K562 (cell line): ENCODE measurements around the gene SLC29A4. TPM values are rescaled to one million over a fixed set of nuclear protein-coding genes. Genes with fewer than 3 reads are reported as not detected.

ENCODE experiments used
- ATAC-seq: fragments of 200-7000 bp; cut with Tn5 transposase; 3 replicates; pipeline ENCODE4 v1.9.1; 2020; ENCODE audit warnings: moderate library complexity
- BruUV-seq: library from RNA; stranded (reverse); fragments of 400-500 nt; replicated peaks from 2 replicates; lab custom pipeline; 2021; lab: Mats Ljungman, UMichigan
- CTCF ChIA-PET: fragments of 300-600 bp; formaldehyde crosslinking; extraction: SDS; loops from one replicate; lab custom pipeline; 2021; ENCODE audit warnings: low intra/inter-chr PET ratio; lab: Yijun Ruan, JAX
- POLR2A ChIA-PET: fragments of 300-600, 350-650 bp; sonication (Branson Sonifier 250); formaldehyde crosslinking; extraction: SDS; loops from one replicate; lab custom pipeline; 2021; ENCODE audit warnings: antibody characterized with exemption, inconsistent platforms; lab: Yijun Ruan, JAX
- DNase-seq, 4 experiments: peaks; one replicate each; pipeline versions ENCODE4 v3.0.0 to v3.0.0-alpha.2; 2011 to 2018; ENCODE audit warnings: low spot score in 3 of 4, mixed read lengths in 3 of 4; ENCODE audit errors: extremely low read depth in 1 of 4
- FAIRE-seq: peaks from 2 replicates; lab custom pipeline; 2011; peaks lifted over from hg19 to GRCh38; lab: Jason Lieb, UNC
- H2AFZ ChIP-seq: 2 replicates; pipeline ENCODE4 v1.6.0; 2011; ENCODE audit warnings: low read depth, low read length, control low read depth, inconsistent platforms
- H3K27ac ChIP-seq: fragments of 200-600 bp; 3 replicates; pipeline ENCODE4 v1.8.0; 2011; ENCODE audit warnings: low read depth, mild to moderate bottlenecking, control low read depth, inconsistent platforms, low read length, moderate library complexity, mixed read lengths; ENCODE audit errors: extremely low read depth
- H3K27me3 ChIP-seq, 2 experiments: fragments of 300-600 bp in 1 of 2; 2 replicates in 1 of 2; 3 replicates in 1 of 2; pipeline versions ENCODE4 v1.6.0 to v1.8.0; 2011; ENCODE audit warnings: inconsistent platforms in 2 of 2, low read length in 2 of 2, mild to moderate bottlenecking in 1 of 2, mixed read lengths in 1 of 2, moderate library complexity in 1 of 2; ENCODE audit not compliant: control insufficient read depth in 2 of 2, insufficient read depth in 2 of 2
- H3K36me3 ChIP-seq: fragments of 300-600 bp; 3 replicates; pipeline ENCODE4 v1.8.0; 2011; ENCODE audit warnings: mild to moderate bottlenecking, low read length, inconsistent platforms; ENCODE audit not compliant: control insufficient read depth, insufficient read depth
- H3K4me1 ChIP-seq, 2 experiments: fragments of 200-600 bp in 1 of 2; replicated peaks in 1 of 2; 2 replicates in 1 of 2; 3 replicates in 1 of 2; pipeline versions ENCODE4 v1.5.1 to v1.8.0; 2011; ENCODE audit warnings: inconsistent platforms in 2 of 2, low read length in 2 of 2, mild to moderate bottlenecking in 1 of 2, mixed read lengths in 1 of 2, moderate library complexity in 1 of 2; ENCODE audit not compliant: control insufficient read depth in 2 of 2, insufficient read depth in 2 of 2
- H3K4me2 ChIP-seq: 2 replicates; pipeline ENCODE4 v1.6.1; 2011; ENCODE audit warnings: low read length, control low read depth, inconsistent platforms, mixed read lengths; ENCODE audit not compliant: insufficient read depth
- H3K4me3 ChIP-seq: fragments of 200-600 bp; sonication (generic), shearing (Covaris generic); 2 replicates; pipeline ENCODE4 v1.5.1; 2016; ENCODE audit warnings: control low read depth, inconsistent platforms
- H3K79me2 ChIP-seq: fragments of 200-600 bp; 3 replicates; pipeline ENCODE4 v1.8.0; 2011; ENCODE audit warnings: low read length, inconsistent platforms; ENCODE audit not compliant: control insufficient read depth, insufficient read depth
- H3K9ac ChIP-seq, 2 experiments: 2 replicates each; pipeline versions ENCODE4 v1.6.0 to v1.6.1; 2011; ENCODE audit warnings: low read depth in 2 of 2, low read length in 2 of 2, control low read depth in 1 of 2, inconsistent platforms in 1 of 2, mild to moderate bottlenecking in 1 of 2, mixed read lengths in 1 of 2; ENCODE audit not compliant: insufficient read depth in 1 of 2
- H3K9me1 ChIP-seq: one replicate; pipeline ENCODE4 v1.6.0; 2011; ENCODE audit warnings: inconsistent platforms, mild to moderate bottlenecking, low read length, moderate library complexity; ENCODE audit not compliant: control insufficient read depth, insufficient read depth
- H3K9me3 ChIP-seq: replicated peaks from 2 replicates; pipeline ENCODE4 v1.5.1; 2011; ENCODE audit warnings: low read depth, low read length, inconsistent platforms; ENCODE audit not compliant: control insufficient read depth, insufficient read depth
- H4K20me1 ChIP-seq: replicated peaks from 2 replicates; pipeline ENCODE4 v1.6.1; 2011; ENCODE audit warnings: low read length, inconsistent platforms, mixed read lengths; ENCODE audit not compliant: control insufficient read depth, insufficient read depth
- ATF1 ChIP-seq, 2 experiments: fragments of 450-650 bp in 1 of 2; IDR thresholded peaks; 2 replicates each; pipeline ENCODE4 v1.6.1; 2016; ENCODE audit warnings: missing compliant biosample characterization in 1 of 2, missing genetic modification characterization in 1 of 2
- KDM2B ChIP-seq: fragments of 250-450 bp; sonication (Bioruptor Pico); IDR thresholded peaks from 2 replicates; pipeline ENCODE4 v1.8.0; 2021; ENCODE audit warnings: mild to moderate bottlenecking, moderate library complexity
- MTF1 ChIP-seq: fragments of 250-450 bp; sonication (Bioruptor Pico); IDR thresholded peaks from 2 replicates; pipeline ENCODE4 v1.9.0; 2021; ENCODE audit warnings: moderate library complexity, mild to moderate bottlenecking, inconsistent platforms, borderline replicate concordance
- NCOA1 ChIP-seq: fragments of 450-650 bp; IDR thresholded peaks from 2 replicates; pipeline ENCODE4 v1.6.1; 2016; ENCODE audit warnings: low read depth
- PHTF2 ChIP-seq: fragments of 250-450 bp; sonication (Bioruptor Pico); IDR thresholded peaks from 2 replicates; pipeline ENCODE4 v1.5.0; 2021; ENCODE audit warnings: mild to moderate bottlenecking
- PRMT5 ChIP-seq: sonication (generic); formaldehyde crosslinking; IDR thresholded peaks from 2 replicates; pipeline ENCODE4 v1.5.0; 2020; ENCODE audit warnings: missing genetic modification reagents
- PTBP1 ChIP-seq: fragments of 200-400 bp; formaldehyde crosslinking; IDR thresholded peaks from 2 replicates; pipeline ENCODE4 v1.6.1; 2017; ENCODE audit warnings: low read depth, low read length
- ZNF212 ChIP-seq: fragments of 450-650 bp; formaldehyde crosslinking; IDR thresholded peaks from 2 replicates; pipeline ENCODE4 v1.4.0; 2020; ENCODE audit warnings: mild to moderate bottlenecking
- ZNF282 ChIP-seq: sonication (generic); formaldehyde crosslinking; IDR thresholded peaks from 2 replicates; pipeline ENCODE4 v1.8.1; 2023; ENCODE audit warnings: missing genetic modification reagents
- ZNF444 ChIP-seq: fragments of 250-450 bp; sonication (Bioruptor Pico); IDR thresholded peaks from 2 replicates; pipeline ENCODE4 v1.4.0; 2020; ENCODE audit warnings: mild to moderate bottlenecking, moderate library complexity
- WGBS: fragments of 100-300 bp; shearing (Covaris generic); methylation state at CpG from one replicate; pipeline ENCODE4 v1.1.6; 2016; ENCODE audit warnings: low coverage, mixed read lengths; ENCODE audit not compliant: insufficient coverage; ENCODE audit errors: missing lambda C conversion rate; 5-methylcytosine and 5-hydroxymethylcytosine counted together
- in situ Hi-C: fragments of 300-500 bp; cut with MboI; formaldehyde crosslinking; loops from 4 replicates; pipeline ENCODE4 v1.15.0; 2018; ENCODE audit warnings: inconsistent platforms, mixed read lengths
- intact Hi-C: fragments of 100-400 bp; cut with micrococcal nuclease; formaldehyde crosslinking; loops from 2 replicates; pipeline ENCODE4 v1.14.2; 2022
- polyA plus RNA-seq, 8 experiments: library from polyadenylated mRNA; depleted of rRNA in 4 of 8; stranded (reverse) in 5 of 8; unstranded in 3 of 8; fragments of >200 nt; fragmentation: Nextera tagmentation in 2 of 8; fragmentation: Illumina TruSeq in 1 of 8; extraction: Ambion mirVana in 2 of 8; extraction: Trizol in 1 of 8; gene quantifications; 2 replicates each; pipeline versions ENCODE4 v1.2.1 to v1.2.3, GENCODE V29; 2011 to 2014; ENCODE audit warnings: inconsistent platforms in 1 of 8, missing spikeins in 1 of 8
- total RNA-seq, 7 experiments: library from RNA; depleted of rRNA in 6 of 7; stranded (reverse); fragments of >200 nt in 6 of 7; fragmentation: Illumina TruSeq in 2 of 7; extraction: Trizol in 2 of 7; gene quantifications; 2 replicates each; pipeline versions ENCODE4 v1.2.1 to v1.2.3, GENCODE V29; 2011 to 2021; ENCODE audit warnings: low replicate concordance in 1 of 7
- TF ChIP-seq, protein P1 (sequence below): fragments of 450-650 bp; formaldehyde crosslinking; IDR thresholded peaks from 2 replicates; pipeline ENCODE4 v1.4.0; 2020; ENCODE audit warnings: mild to moderate bottlenecking, mixed read lengths
- TF ChIP-seq, protein P2 (sequence below): fragments of 250-450 bp; sonication (Bioruptor Pico); IDR thresholded peaks from 2 replicates; pipeline ENCODE4 v1.4.0; 2020; ENCODE audit warnings: mild to moderate bottlenecking

Gene SLC29A4
- total and polyA plus RNA-seq, 9 of the 15 experiments (the other 6 are each of a cell fraction or from before 2014, with no cell fraction given): 0.01 to 1.2 (median 0.37) TPM

GRCh38 chr7:5324961-5325360, 42.2 kb downstream of the SLC29A4 start:
- Histone ChIP-seq H3K4me2 (no peak overlapping the region), H2AFZ (no peak overlapping the region), H3K9ac (no peak overlapping the region), H3K9me3 (no peaks in the 10 kb centered on the region), H3K79me2 (no peaks in the 10 kb centered on the region), H3K4me1 (no peaks in the 10 kb centered on the region; a peak in 2 of 5 replicates), H3K27me3 (no peaks in the 10 kb centered on the region), H4K20me1 (no peaks in the 10 kb centered on the region), H3K36me3 (no peaks in the 10 kb centered on the region), H3K27ac (no peak overlapping the region), H3K9me1 (no peaks in the 10 kb centered on the region), H3K4me3 (no peak overlapping the region)
- WGBS: 85% methylated on average over 4 of the region's 10 CpGs
- ATAC-seq (no peak), FAIRE-seq (no peak), DNase-seq (no peak)
- ChIA-PET POLR2A (interaction anchor here (0.6 to 1.2 kb wide), 2 partner anchors 17 to 29 kb away, joined by 3 read pairs; no protein-coding TSS in a partner anchor), CTCF (no interaction called here)
- in situ Hi-C loops: no loop called here
- TF ChIP-seq PTBP1: no peak
- TF ChIP-seq MTF1 (CRISPR knock-in tag): no peak
- no peak for TF ChIP-seq NCOA1
- no peak for TF ChIP-seq ZNF282
- TF ChIP-seq KDM2B (CRISPR knock-in tag): no peak
- TF ChIP-seq ATF1 (CRISPR knock-in tag; IDR thresholded peaks at IDR 0.05): no peak
- no peak for TF ChIP-seq ATF1 (tag; IDR thresholded peaks at IDR 0.05)
- TF ChIP-seq, protein P1, sequence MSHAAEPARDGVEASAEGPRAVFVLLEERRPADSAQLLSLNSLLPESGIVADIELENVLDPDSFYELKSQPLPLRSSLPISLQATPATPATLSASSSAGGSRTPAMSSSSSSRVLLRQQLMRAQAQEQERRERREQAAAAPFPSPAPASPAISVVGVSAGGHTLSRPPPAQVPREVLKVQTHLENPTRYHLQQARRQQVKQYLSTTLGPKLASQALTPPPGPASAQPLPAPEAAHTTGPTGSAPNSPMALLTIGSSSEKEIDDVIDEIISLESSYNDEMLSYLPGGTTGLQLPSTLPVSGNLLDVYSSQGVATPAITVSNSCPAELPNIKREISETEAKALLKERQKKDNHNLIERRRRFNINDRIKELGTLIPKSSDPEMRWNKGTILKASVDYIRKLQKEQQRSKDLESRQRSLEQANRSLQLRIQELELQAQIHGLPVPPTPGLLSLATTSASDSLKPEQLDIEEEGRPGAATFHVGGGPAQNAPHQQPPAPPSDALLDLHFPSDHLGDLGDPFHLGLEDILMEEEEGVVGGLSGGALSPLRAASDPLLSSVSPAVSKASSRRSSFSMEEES (CRISPR knock-in tag): no peak
- no peak for TF ChIP-seq ZNF444
- no peak for TF ChIP-seq PHTF2
- TF ChIP-seq, protein P2, sequence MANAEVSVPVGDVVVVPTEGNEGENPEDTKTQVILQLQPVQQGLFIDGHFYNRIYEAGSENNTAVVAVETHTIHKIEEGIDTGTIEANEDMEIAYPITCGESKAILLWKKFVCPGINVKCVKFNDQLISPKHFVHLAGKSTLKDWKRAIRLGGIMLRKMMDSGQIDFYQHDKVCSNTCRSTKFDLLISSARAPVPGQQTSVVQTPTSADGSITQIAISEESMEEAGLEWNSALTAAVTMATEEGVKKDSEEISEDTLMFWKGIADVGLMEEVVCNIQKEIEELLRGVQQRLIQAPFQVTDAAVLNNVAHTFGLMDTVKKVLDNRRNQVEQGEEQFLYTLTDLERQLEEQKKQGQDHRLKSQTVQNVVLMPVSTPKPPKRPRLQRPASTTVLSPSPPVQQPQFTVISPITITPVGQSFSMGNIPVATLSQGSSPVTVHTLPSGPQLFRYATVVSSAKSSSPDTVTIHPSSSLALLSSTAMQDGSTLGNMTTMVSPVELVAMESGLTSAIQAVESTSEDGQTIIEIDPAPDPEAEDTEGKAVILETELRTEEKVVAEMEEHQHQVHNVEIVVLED (CRISPR knock-in tag): no peak
- no peak for TF ChIP-seq PRMT5 (CRISPR knock-in tag)
- TF ChIP-seq ZNF212 (CRISPR knock-in tag): no peak
- intact Hi-C loops: no loop called here
- BruUV-seq: no TSS peak
